GM21576 (cell line): ENCODE measurements around the gene C5orf15.
"Not testable (repeated sequence)": the region's sequence is repeated elsewhere in the genome, so short reads cannot be mapped to it uniquely, and the experiment has no call there.

ENCODE experiments used
- ATAC-seq: cut with Tn5 transposase; IDR thresholded peaks from one replicate; pipeline ENCODE4 v1.9.1; 2021; ENCODE audit warnings: mild to moderate bottlenecking, moderate library complexity; ENCODE audit not compliant: unreplicated experiment

The C5orf15 gene

DNA sequence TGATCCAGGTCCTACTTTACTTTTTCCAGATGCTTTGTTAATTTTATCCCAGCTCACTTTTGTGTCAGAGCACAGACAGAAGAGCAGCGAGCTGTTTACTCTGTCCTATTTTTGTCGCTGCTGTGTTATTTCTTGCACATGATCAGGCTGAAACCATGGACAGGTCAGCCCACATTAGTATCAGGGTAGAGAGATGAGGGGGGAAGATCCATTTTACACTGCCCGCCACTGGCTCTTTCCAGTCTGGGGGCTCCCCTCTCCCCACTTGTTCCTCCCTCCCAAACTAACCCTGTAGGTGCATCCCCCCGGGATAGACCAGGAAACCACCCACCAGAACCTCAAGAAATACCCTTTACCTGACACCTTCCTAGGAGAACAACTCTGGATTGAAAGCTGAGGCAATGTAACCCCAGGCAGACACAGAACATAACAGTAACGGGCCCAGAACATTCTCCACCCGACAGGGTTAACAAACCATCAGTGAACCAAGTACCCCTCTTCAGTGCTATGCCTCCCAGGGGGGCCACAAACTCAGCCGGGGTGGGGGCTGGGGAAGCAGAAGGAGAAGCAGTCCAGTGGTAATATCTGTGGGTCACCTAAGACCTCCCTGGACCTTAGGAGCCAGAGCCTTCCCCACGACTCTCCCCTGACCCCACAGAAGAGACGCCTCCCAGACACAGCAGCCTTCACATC is 26.0 kb upstream of the C5orf15 start:
- no peak for ATAC-seq

DNA sequence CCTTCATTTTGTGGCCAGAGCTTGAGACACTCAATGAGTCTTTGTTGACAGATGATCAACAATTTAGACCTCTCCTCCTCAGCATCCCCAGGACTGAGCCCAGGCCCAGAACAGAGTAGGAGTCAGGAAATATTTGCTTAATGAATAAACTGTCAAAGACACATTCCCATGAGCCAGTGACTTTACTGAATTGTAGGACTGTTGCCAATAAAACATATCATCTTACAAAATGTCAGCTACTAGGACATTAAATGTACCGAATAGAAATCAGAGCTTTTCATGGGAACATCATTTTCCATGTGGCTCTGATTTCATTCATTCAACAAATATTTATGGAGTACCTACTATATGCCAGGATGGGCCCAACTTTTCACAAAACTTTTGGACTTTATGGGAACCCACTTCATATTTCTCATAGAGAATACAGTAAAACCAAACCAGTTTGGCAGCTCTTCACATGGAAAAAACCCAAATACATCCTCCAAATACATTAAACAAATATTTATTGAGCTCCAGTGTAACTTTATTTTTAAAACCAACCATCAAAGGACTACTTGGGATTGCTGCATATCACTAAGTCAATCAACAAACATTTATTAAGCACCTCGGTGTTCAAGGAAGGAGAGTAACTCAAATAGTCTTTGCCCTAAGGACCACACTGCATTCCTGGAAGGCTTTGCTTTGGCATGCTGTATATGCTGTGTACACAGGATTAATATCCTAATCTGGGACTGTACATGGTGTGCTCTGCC is 24.9 kb upstream of the C5orf15 start:
- ATAC-seq: no peak

- ATAC-seq: no peak
Measured at GRCh38 chr5:133992429-133993155, 24.2 kb upstream of the C5orf15 start.

GRCh38 chr5:133991171-133991910 is 22.9 kb upstream of the C5orf15 start:
- ATAC-seq: no peak

GRCh38 chr5:133990396-133990795 is 22.0 kb upstream of the C5orf15 start:
- no peak for ATAC-seq

DNA sequence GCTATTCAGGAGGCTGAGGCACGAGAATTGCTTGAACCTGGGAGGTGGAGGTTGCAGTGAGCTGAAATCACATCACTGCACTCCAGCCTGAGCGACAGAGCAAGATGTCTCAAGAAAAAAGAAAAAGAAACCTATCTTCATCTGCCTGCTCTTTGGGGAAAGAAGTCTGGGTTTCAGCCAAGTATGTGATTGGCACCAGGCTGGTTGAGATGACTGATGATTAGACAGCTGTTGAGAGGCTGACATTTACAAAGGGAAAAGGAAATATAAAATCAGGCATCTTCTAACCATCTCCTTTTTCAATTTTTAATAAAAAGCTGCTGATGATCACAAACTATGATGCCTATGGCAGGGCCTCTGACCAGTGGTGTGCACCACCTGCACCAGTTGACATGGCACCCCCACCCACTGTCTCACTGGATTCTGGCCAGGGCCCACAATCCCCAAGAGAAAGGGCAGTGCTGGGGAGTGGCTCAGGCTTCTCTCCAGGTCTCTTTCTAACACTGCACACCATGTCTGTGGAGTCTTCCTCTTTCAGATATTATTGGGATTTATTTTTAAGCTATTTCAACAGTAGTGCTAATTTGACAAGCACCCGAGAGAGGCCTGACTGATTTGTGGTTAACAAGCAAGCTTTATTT is 17.2 kb upstream of the C5orf15 start:
- ATAC-seq: no peak

GRCh38 chr5:133983674-133984073 is 15.2 kb upstream of the C5orf15 start:
- ATAC-seq: no peak

GRCh38 chr5:133981714-133982113 is 13.3 kb upstream of the C5orf15 start:
- ATAC-seq: no peak

DNA sequence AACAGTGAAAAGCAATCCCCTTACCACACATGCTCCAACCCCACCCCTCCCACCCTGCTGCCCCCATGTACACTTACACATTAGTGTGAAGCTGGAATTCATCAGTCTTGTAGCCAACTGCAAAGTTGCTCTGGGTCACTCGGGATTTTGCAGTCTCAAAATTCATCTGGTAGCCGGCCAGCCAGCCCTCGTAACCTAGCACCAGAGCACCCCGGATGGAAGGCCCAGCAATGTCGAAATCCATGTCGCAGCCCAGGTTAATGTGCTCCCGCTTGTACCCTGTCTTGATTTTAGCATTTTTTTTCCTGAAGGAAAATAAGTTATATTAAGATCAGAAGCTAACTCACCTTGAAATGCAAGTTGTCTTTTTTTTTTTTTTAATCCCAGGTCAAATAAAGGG is 12.2 kb upstream of the C5orf15 start:
- no peak for ATAC-seq

DNA sequence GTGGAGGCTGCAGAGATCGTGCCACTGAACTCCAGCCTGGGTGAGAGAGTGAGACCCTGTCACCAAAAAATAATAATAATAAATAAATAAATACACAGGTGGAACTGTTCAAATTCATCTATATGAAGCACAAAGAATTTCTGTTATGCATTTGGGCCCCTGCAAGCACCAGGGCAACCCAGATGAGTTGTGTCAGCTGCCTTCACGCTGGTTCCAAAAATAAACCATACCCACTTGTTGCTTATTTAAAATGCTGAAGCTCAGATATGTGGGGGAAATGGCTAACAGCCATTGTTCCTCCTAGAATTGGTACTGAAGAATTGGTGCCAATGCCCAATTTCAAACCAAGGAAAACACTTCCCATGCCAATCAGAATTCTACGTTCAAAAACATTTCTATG is 10.5 kb upstream of the C5orf15 start:
- ATAC-seq: no peak

DNA sequence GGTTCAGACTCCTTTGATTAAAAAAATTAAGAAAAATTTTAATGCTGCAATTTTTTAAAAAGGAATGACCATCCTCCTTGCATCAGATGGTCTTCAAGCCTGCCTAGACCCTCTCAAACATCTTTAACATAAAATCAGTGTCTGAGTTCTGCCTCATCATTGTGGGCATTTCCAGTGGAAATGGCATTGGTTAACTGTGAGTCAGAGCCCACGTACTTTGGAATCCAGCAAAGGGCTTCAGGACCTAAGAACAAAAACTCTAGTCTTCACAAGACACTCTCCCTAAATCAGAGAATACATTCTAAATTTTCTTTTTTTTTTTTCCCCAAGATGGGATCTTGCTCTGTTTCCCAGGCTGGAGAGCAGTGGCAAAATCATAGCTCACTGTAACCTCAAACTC is 9.4 kb upstream of the C5orf15 start:
- ATAC-seq: no peak

GRCh38 chr5:133977161-133977787 is 8.8 kb upstream of the C5orf15 start:
- no peak for ATAC-seq

GRCh38 chr5:133975546-133975945 is 7.1 kb upstream of the C5orf15 start:
- not testable (repeated sequence) for ATAC-seq

DNA sequence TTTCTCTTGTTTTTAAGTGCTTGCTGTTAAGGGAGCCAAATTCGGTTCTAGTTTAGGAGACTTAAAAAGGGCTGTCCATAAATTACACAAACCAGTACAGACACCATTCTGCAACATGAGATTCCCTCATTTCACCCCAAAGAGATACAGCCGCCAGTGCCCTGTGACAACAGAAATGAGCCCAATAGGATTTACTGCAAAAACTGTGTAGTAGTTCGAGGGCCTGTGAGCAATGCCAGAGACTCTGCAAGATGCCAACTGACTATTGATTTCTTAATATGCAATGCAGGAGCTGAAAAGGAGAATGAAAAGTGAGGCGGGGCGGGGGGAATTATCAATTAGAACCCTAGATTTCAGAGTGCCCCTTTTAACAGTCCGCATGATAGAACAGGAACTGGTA is 5.7 kb upstream of the C5orf15 start:
- no peak for ATAC-seq

- no peak for ATAC-seq
Measured at GRCh38 chr5:133970325-133970909, 2.0 kb upstream of the C5orf15 start.

DNA sequence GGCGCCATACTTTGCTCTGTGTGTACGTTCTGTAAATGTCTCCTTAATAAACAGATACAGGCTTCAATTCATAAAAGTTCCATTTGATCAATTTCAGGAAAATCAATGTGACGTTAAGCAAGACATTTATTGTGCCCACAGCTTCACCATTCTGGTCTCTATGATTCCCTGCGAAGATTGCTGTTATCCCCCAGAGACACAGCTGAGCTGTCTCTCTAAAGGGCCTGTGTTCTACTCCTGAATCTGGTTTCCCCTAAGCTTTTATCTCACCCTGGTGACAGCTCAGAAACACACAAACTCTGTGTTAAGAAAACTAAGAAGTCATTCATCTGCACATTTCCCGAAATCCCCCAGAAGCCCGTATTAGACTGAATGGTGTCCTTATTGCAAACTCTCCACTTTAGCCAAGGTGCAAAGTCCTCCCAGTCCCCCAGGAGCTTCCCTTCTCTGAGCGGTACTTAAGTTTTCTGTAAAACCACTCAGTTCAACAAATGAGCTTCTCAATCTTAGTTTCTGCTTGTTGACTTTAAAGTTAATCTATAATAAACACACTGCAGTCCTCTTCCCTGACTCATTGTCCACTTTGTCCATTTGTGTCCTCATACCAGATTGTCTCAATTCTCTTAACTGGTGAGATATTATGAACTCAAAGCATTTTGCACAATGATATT is 1.4 kb upstream of the C5orf15 start:
- no peak for ATAC-seq

- ATAC-seq: no peak
Measured at GRCh38 chr5:133967698-133968203, 674 bp downstream of the C5orf15 start.

DNA sequence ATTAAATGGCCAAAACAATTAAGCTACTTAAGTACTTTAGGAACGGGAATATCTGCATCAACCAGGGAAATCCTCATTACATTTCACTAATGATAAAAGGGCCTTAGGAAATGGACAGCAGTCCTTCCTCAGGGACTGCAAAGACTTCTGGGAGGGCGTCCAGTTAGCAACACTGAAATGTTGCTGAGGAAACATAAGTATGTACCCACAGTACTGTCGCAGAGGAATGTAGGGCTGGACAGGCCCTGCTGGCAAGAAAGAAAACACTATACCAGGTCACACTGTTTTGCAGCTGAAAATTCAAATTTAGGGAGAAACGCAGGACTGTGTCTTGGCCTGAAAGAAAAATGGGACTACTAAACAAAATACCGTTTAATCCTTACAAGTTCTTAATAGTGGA is 1.3 kb downstream of the C5orf15 start:
- no peak for ATAC-seq

GRCh38 chr5:133966090-133966489 is 2.3 kb downstream of the C5orf15 start:
- no peak for ATAC-seq
